WTC11 (cell line): ENCODE measurements around the gene PIGK. TPM values are rescaled to one million over a fixed set of nuclear protein-coding genes. Genes with fewer than 3 reads are reported as not detected.

Experiments used
- ATAC-seq: fragments of 200-7000 bp; cut with Tn5 transposase; 2 replicates; pipeline ENCODE4 v1.10.0; 2021; ENCODE audit warnings: mild to moderate bottlenecking, moderate library complexity
- CTCF ChIA-PET: fragments of 300-600 bp; sonication (Branson Sonifier 250); formaldehyde crosslinking; loops from one replicate; lab custom pipeline; 2021; ENCODE audit warnings: antibody characterized with exemption; lab: Charles Lee
- POLR2A ChIA-PET: fragments of 350-600 bp; sonication (Branson Sonifier 250); formaldehyde crosslinking; loops from one replicate; lab custom pipeline; 2021; ENCODE audit warnings: antibody characterized with exemption; lab: Charles Lee
- DNase-seq: peaks from one replicate; pipeline ENCODE4 v3.0.0; 2021; ENCODE audit warnings: low spot score
- H3K27ac Mint-ChIP-seq: 2 replicates; pipeline ENCODE4 v1.8.0; 2021; ENCODE audit warnings: mixed read lengths
- H3K27me3 Mint-ChIP-seq: 2 replicates; pipeline ENCODE4 v1.8.0; 2021; ENCODE audit warnings: low read depth, mild to moderate bottlenecking, moderate library complexity, mixed read lengths
- H3K36me3 Mint-ChIP-seq: 2 replicates; pipeline ENCODE4 v1.8.0; 2021; ENCODE audit warnings: mixed read lengths
- H3K4me1 Mint-ChIP-seq: 2 replicates; pipeline ENCODE4 v1.8.0; 2022; ENCODE audit warnings: mixed read lengths
- H3K4me3 Mint-ChIP-seq: 2 replicates; pipeline ENCODE4 v1.8.0; 2021; ENCODE audit warnings: mild to moderate bottlenecking, moderate library complexity, mixed read lengths
- H3K9me3 Mint-ChIP-seq: 2 replicates; pipeline ENCODE4 v1.8.0; 2021; ENCODE audit warnings: mixed read lengths
- FOXK1 ChIP-seq: sonication (generic); formaldehyde crosslinking; IDR thresholded peaks from 2 replicates; pipeline ENCODE4 v1.8.0; 2022; ENCODE audit warnings: mild to moderate bottlenecking, moderate library complexity, missing genetic modification reagents
- IRF2 ChIP-seq: sonication (generic); formaldehyde crosslinking; IDR thresholded peaks from 2 replicates; pipeline ENCODE4 v1.8.0; 2022; ENCODE audit warnings: low read depth, missing genetic modification reagents, borderline replicate concordance
- JAZF1 ChIP-seq: fragments of 250-450 bp; sonication (Bioruptor Pico); IDR thresholded peaks from 2 replicates; pipeline ENCODE4 v1.9.0; 2021; ENCODE audit warnings: moderate library complexity, mild to moderate bottlenecking, inconsistent platforms
- MYBL2 ChIP-seq: sonication (generic); formaldehyde crosslinking; IDR thresholded peaks from 2 replicates; pipeline ENCODE4 v1.8.1; 2023; ENCODE audit warnings: mild to moderate bottlenecking, moderate library complexity, missing genetic modification reagents
- NFE2L1 ChIP-seq: sonication (generic); formaldehyde crosslinking; IDR thresholded peaks from 2 replicates; pipeline ENCODE4 v1.8.1; 2023; ENCODE audit warnings: missing genetic modification reagents
- NR2C2 ChIP-seq: sonication (generic); formaldehyde crosslinking; IDR thresholded peaks from 2 replicates; pipeline ENCODE4 v1.8.0; 2022; ENCODE audit warnings: mild to moderate bottlenecking, missing genetic modification reagents
- ZNF219 ChIP-seq: sonication (generic); formaldehyde crosslinking; IDR thresholded peaks from 2 replicates; pipeline ENCODE4 v1.8.0; 2023; ENCODE audit warnings: missing genetic modification reagents, mild to moderate bottlenecking, borderline replicate concordance
- total RNA-seq: library from RNA; stranded (reverse); gene quantifications from 3 replicates; pipeline ENCODE4 v1.2.3, GENCODE V29; 2021
- TF ChIP-seq, protein P1 (sequence below): sonication (generic); formaldehyde crosslinking; IDR thresholded peaks from 2 replicates; pipeline ENCODE4 v1.8.0; 2022; ENCODE audit warnings: mild to moderate bottlenecking, missing genetic modification reagents
- TF ChIP-seq, protein P2 (sequence below): sonication (generic); formaldehyde crosslinking; IDR thresholded peaks from 2 replicates; pipeline ENCODE4 v1.8.1; 2022; ENCODE audit warnings: missing genetic modification reagents, borderline replicate concordance
- TF ChIP-seq, protein P3 (sequence below): sonication (generic); formaldehyde crosslinking; IDR thresholded peaks from 2 replicates; pipeline ENCODE4 v1.8.1; 2023; ENCODE audit warnings: mild to moderate bottlenecking, missing genetic modification reagents
- TF ChIP-seq, protein P4 (sequence below): sonication (generic); formaldehyde crosslinking; IDR thresholded peaks from 2 replicates; pipeline ENCODE4 v1.8.1; 2023; ENCODE audit warnings: mild to moderate bottlenecking, missing genetic modification reagents, moderate library complexity
- TF ChIP-seq, protein P5 (sequence below): sonication (generic); formaldehyde crosslinking; IDR thresholded peaks from 2 replicates; pipeline ENCODE4 v1.8.0; 2023; ENCODE audit warnings: missing genetic modification reagents, mild to moderate bottlenecking, borderline replicate concordance
- TF ChIP-seq, protein P6 (sequence below): sonication (generic); formaldehyde crosslinking; IDR thresholded peaks from 2 replicates; pipeline ENCODE4 v1.8.1; 2022; ENCODE audit warnings: mild to moderate bottlenecking, missing genetic modification reagents, moderate library complexity, borderline replicate concordance

The PIGK gene
- total RNA-seq, 1 experiment from 2014 or later = 20.5 TPM

DNA sequence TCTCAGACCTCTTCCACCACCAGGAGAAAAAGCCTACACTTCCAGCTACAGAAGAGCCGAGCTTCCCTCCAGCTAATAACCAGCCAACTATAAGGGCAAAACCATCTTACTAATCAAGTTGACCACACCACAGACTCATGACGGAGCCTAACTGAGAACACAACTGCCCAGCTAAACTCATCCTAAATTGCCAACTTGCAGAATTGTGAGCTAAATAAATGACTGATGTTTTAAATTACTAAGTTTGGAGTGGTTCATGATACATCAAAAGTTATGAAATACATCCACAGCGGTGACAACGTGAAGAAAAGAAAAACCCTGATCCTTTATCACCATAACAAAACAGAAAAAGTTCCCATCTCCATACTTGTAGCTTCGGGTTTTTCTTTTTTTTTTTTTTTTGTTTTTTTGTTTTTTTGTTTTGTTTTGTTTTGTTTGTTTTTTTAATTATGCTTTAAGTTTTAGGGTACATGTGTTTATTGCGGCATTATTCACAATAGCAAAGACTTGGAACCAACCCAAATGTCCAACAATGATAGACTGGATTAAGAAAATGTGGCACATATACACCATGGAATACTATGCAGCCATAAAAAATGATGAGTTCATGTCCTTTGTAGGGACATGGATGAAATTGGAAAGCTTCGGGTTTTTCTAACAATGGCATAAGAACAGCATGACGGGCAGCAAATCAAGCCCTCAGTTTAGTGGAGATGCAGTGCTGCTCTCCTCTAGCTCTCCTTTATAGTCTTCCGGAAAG lies 122.6 kb downstream of the PIGK start:
- Mint-ChIP-seq H3K27ac (no peak overlapping the region), H3K36me3 (no peaks in the 10 kb centered on the region; the same call in 1 of the 2 replicates), H3K4me3 (no peak overlapping the region), H3K4me1 (no peaks in the 10 kb centered on the region), H3K27me3 (no peaks in the 10 kb centered on the region), H3K9me3 (peaks cover 6% of the 10 kb centered on the region)
- ChIA-PET POLR2A (interaction anchor here (0.7 kb wide), 1 partner anchor 269 kb away, joined by 3 read pairs; no protein-coding TSS in a partner anchor), CTCF (interaction anchor here (1.1 kb wide), 1 partner anchor 12 kb away, joined by 4 read pairs; no protein-coding TSS in a partner anchor)
- TF ChIP-seq, protein P1, sequence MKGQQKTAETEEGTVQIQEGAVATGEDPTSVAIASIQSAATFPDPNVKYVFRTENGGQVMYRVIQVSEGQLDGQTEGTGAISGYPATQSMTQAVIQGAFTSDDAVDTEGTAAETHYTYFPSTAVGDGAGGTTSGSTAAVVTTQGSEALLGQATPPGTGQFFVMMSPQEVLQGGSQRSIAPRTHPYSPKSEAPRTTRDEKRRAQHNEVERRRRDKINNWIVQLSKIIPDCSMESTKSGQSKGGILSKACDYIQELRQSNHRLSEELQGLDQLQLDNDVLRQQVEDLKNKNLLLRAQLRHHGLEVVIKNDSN (CRISPR knock-in tag) = no peak
- TF ChIP-seq, protein P2, sequence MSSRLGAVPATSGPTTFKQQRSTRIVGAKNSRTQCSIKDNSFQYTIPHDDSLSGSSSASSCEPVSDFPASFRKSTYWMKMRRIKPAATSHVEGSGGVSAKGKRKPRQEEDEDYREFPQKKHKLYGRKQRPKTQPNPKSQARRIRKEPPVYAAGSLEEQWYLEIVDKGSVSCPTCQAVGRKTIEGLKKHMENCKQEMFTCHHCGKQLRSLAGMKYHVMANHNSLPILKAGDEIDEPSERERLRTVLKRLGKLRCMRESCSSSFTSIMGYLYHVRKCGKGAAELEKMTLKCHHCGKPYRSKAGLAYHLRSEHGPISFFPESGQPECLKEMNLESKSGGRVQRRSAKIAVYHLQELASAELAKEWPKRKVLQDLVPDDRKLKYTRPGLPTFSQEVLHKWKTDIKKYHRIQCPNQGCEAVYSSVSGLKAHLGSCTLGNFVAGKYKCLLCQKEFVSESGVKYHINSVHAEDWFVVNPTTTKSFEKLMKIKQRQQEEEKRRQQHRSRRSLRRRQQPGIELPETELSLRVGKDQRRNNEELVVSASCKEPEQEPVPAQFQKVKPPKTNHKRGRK (CRISPR knock-in tag) = no peak
- TF ChIP-seq, protein P3, sequence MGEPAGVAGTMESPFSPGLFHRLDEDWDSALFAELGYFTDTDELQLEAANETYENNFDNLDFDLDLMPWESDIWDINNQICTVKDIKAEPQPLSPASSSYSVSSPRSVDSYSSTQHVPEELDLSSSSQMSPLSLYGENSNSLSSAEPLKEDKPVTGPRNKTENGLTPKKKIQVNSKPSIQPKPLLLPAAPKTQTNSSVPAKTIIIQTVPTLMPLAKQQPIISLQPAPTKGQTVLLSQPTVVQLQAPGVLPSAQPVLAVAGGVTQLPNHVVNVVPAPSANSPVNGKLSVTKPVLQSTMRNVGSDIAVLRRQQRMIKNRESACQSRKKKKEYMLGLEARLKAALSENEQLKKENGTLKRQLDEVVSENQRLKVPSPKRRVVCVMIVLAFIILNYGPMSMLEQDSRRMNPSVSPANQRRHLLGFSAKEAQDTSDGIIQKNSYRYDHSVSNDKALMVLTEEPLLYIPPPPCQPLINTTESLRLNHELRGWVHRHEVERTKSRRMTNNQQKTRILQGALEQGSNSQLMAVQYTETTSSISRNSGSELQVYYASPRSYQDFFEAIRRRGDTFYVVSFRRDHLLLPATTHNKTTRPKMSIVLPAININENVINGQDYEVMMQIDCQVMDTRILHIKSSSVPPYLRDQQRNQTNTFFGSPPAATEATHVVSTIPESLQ (CRISPR knock-in tag) = no peak
- TF ChIP-seq, protein P4, sequence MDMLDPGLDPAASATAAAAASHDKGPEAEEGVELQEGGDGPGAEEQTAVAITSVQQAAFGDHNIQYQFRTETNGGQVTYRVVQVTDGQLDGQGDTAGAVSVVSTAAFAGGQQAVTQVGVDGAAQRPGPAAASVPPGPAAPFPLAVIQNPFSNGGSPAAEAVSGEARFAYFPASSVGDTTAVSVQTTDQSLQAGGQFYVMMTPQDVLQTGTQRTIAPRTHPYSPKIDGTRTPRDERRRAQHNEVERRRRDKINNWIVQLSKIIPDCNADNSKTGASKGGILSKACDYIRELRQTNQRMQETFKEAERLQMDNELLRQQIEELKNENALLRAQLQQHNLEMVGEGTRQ = no peak
- ATAC-seq (no peak), DNase-seq (no peak)

DNA sequence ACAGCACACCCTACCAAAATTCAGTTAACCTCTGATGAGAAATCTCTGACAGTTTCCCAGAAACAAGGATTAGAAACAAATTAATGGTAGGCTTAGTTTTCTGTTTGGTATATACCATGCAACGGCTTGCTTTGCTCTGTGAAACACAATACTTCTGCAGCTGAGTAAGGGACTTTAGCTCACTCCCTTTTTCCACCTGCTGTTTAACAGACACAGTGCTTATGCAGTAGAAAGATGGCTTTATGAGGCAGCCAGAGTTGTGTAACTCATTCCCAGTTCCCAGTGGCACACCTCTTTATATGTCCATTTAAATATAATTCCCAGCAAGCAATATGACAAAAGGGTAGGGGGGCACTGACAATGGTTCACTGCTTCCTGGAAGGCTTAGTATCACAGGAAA lies 124.0 kb downstream of the PIGK start:
- Mint-ChIP-seq H3K27me3 (no peaks in the 10 kb centered on the region), H3K27ac (no peak overlapping the region), H3K36me3 (no peaks in the 10 kb centered on the region; the same call in 1 of the 2 replicates), H3K4me1 (no peaks in the 10 kb centered on the region), H3K4me3 (no peak overlapping the region), H3K9me3 (peaks cover 6% of the 10 kb centered on the region)
- CTCF ChIA-PET = interaction anchor here (1.1 kb wide), 1 partner anchor 11 kb away, joined by 4 read pairs; no protein-coding TSS in a partner anchor
- TF ChIP-seq ZNF219 = no peak
- TF ChIP-seq MYBL2 (CRISPR knock-in tag) = no peak
- TF ChIP-seq IRF2 (CRISPR knock-in tag) = no peak
- TF ChIP-seq, protein P5, sequence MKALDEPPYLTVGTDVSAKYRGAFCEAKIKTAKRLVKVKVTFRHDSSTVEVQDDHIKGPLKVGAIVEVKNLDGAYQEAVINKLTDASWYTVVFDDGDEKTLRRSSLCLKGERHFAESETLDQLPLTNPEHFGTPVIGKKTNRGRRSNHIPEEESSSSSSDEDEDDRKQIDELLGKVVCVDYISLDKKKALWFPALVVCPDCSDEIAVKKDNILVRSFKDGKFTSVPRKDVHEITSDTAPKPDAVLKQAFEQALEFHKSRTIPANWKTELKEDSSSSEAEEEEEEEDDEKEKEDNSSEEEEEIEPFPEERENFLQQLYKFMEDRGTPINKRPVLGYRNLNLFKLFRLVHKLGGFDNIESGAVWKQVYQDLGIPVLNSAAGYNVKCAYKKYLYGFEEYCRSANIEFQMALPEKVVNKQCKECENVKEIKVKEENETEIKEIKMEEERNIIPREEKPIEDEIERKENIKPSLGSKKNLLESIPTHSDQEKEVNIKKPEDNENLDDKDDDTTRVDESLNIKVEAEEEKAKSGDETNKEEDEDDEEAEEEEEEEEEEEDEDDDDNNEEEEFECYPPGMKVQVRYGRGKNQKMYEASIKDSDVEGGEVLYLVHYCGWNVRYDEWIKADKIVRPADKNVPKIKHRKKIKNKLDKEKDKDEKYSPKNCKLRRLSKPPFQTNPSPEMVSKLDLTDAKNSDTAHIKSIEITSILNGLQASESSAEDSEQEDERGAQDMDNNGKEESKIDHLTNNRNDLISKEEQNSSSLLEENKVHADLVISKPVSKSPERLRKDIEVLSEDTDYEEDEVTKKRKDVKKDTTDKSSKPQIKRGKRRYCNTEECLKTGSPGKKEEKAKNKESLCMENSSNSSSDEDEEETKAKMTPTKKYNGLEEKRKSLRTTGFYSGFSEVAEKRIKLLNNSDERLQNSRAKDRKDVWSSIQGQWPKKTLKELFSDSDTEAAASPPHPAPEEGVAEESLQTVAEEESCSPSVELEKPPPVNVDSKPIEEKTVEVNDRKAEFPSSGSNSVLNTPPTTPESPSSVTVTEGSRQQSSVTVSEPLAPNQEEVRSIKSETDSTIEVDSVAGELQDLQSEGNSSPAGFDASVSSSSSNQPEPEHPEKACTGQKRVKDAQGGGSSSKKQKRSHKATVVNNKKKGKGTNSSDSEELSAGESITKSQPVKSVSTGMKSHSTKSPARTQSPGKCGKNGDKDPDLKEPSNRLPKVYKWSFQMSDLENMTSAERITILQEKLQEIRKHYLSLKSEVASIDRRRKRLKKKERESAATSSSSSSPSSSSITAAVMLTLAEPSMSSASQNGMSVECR (CRISPR knock-in tag) = no peak
- TF ChIP-seq FOXK1 (CRISPR knock-in tag) = no peak
- TF ChIP-seq, protein P6, sequence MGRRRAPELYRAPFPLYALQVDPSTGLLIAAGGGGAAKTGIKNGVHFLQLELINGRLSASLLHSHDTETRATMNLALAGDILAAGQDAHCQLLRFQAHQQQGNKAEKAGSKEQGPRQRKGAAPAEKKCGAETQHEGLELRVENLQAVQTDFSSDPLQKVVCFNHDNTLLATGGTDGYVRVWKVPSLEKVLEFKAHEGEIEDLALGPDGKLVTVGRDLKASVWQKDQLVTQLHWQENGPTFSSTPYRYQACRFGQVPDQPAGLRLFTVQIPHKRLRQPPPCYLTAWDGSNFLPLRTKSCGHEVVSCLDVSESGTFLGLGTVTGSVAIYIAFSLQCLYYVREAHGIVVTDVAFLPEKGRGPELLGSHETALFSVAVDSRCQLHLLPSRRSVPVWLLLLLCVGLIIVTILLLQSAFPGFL = no peak
- TF ChIP-seq, protein P4 = no peak
- no peak for TF ChIP-seq JAZF1 (CRISPR knock-in tag)
- TF ChIP-seq NR2C2 (CRISPR knock-in tag) = no peak
- TF ChIP-seq NFE2L1 (CRISPR knock-in tag) = no peak
- no peak for ATAC-seq
- POLR2A ChIA-PET = no interaction called here
- no peak for DNase-seq
